ENCODE data around the gene COX6B1. TPM values are rescaled to one million over a fixed set of nuclear protein-coding genes. Genes with fewer than 3 reads are reported as not detected.
A peak's percentile ranks its signal among the peaks of the same experiment; 100 is the strongest.

COX6B1 gene
- polyA plus RNA-seq, 4 donors = 326 to 2,391 (median 1,554) TPM

- Histone ChIP-seq H3K36me3 (ENCODE audit: control insufficient read depth in 3 of 3, insufficient read depth in 2 of 3, low read depth in 1 of 3, low read length in 3 of 3) (peaks cover 0 to 39% (median 4%) of the 10 kb centered on the region in 3 donors), H3K4me3 (ENCODE audit: low read depth in 1 of 3, low read length in 3 of 3) (no peak overlapping the region), H3K27me3 (ENCODE audit: control insufficient read depth in 3 of 3, insufficient read depth in 3 of 3, low read length in 3 of 3) (no peaks in the 10 kb centered on the region), H3K4me1 (ENCODE audit: control insufficient read depth in 3 of 3, insufficient read depth in 2 of 3, low read depth in 1 of 3, low read length in 2 of 3) (no peaks in the 10 kb centered on the region), H3K9me3 (ENCODE audit: control insufficient read depth in 2 of 2, insufficient read depth in 1 of 2, low read depth in 1 of 2, low read length in 1 of 2) (no peaks in the 10 kb centered on the region), H3K27ac (ENCODE audit: low read depth in 1 of 3, low read length in 2 of 3) (no peak overlapping the region)
- DNase-seq = no peak
- 90 to 97% (median 92%) methylated on average over 11 to 13 of the region's 13 CpGs for WGBS, 3 donors
- FAIRE-seq = no peak
Measured at GRCh38 chr19:35622750-35623149, 25.4 kb upstream of the COX6B1 start.

GRCh38 chr19:35623327-35624010 is 24.7 kb upstream of the COX6B1 start:
- no peak for FAIRE-seq
- WGBS, 3 donors = 90 to 93% (median 91%) methylated on average over 6 of the region's 6 CpGs
- no peak overlapping the region for H3K4me3 ChIP-seq (ENCODE audit: low read depth in 1 of 3, low read length in 3 of 3)

DNA sequence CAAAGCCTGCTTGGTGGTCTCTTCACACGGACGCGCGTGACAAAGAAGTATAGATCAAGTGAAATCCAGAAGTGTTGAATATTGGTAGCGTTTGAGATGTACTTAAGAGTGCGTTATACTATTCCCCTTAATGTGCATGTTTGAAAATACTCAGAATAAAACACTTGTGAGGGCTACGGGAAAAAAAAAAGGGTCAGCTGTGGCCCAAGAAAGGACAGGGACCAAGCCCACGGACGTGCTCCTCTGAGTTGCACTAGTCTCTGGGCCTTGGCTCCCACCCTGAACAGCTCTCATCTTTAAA is 19.9 kb upstream of the COX6B1 start:
- no peaks in the 10 kb centered on the region for H3K9me3 ChIP-seq (ENCODE audit: control insufficient read depth in 2 of 2, insufficient read depth in 1 of 2, low read depth in 1 of 2, low read length in 1 of 2)
- DNase-seq (no peak), FAIRE-seq (no peak)
- no peaks in the 10 kb centered on the region for H3K4me1 ChIP-seq (ENCODE audit: control insufficient read depth in 3 of 3, insufficient read depth in 2 of 3, low read depth in 1 of 3, low read length in 2 of 3)
- peaks cover 6 to 29% (median 7%) of the 10 kb centered on the region in 3 donors for H3K36me3 ChIP-seq (ENCODE audit: control insufficient read depth in 3 of 3, insufficient read depth in 2 of 3, low read depth in 1 of 3, low read length in 3 of 3)
- H3K27ac ChIP-seq (ENCODE audit: low read depth in 1 of 3, low read length in 2 of 3) = peak overlapping the region; percentile 74 to 98 (median 97)
- peak overlapping the region; percentile 70 to 86 (median 72) for H3K4me3 ChIP-seq (ENCODE audit: low read depth in 1 of 3, low read length in 3 of 3)
- no peaks in the 10 kb centered on the region for H3K27me3 ChIP-seq (ENCODE audit: control insufficient read depth in 3 of 3, insufficient read depth in 3 of 3, low read length in 3 of 3)
- 10 to 19% (median 18%) methylated on average over 9 of the region's 9 CpGs for WGBS, 3 donors

More at GRCh38 chr19:35623327-35624010, 24.7 kb upstream of the COX6B1 start:
- Histone ChIP-seq H3K27me3 (ENCODE audit: control insufficient read depth in 3 of 3, insufficient read depth in 3 of 3, low read length in 3 of 3) (no peaks in the 10 kb centered on the region), H3K4me1 (ENCODE audit: control insufficient read depth in 3 of 3, insufficient read depth in 2 of 3, low read depth in 1 of 3, low read length in 2 of 3) (no peaks in the 10 kb centered on the region), H3K27ac (ENCODE audit: low read depth in 1 of 3, low read length in 2 of 3) (no peak overlapping the region), H3K9me3 (ENCODE audit: control insufficient read depth in 2 of 2, insufficient read depth in 1 of 2, low read depth in 1 of 2, low read length in 1 of 2) (no peaks in the 10 kb centered on the region), H3K36me3 (ENCODE audit: control insufficient read depth in 3 of 3, insufficient read depth in 2 of 3, low read depth in 1 of 3, low read length in 3 of 3) (peaks cover 0 to 34% (median 2%) of the 10 kb centered on the region in 3 donors)
- DNase-seq = no peak

DNA sequence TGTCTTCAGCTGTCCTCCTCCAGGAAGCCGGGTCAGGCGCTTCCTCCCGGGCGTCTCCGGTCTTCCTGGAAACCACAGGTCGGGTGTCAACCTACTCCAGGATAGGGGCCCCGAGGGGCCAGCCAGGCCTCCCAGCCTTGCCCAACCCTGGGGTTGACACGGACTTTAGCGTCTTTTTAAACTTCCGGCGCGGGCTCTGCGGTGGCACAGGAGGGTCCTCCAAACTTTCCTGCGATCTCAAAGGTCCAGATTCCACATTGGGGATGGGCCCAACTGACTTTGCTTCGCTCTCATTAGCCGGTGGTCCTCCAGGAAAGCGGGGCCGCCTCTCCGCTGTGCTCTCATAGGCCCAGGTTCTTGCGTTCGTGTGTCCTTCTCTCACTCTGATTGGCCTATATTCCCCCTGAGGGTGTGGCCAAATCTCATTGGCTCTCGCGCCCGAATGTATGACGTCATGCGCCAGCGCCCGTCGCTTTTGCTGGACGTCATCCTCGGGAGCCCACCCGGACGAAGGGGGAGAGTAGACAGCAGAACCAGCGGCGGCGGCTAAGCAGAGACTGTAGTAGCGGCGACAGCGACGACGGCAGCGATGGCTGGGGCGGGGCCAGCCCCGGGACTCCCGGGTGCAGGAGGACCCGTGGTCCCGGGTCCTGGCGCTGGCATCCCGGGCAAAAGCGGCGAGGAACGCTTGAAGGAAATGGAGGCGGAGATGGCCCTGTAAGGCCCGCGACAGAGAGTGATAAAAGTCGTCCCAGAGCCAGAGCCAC is 19.4 kb upstream of the COX6B1 start, which contains the start of gene RBM42:
Gene RBM42 (plus strand): TSS at position 472 of the 767 bp plus-strand sequence. CDS start 118 bp downstream, at position 590.
- Histone ChIP-seq H3K36me3 (ENCODE audit: control insufficient read depth in 3 of 3, insufficient read depth in 2 of 3, low read depth in 1 of 3, low read length in 3 of 3) (peaks cover 7 to 34% (median 9%) of the 10 kb centered on the region in 3 donors), H3K4me1 (ENCODE audit: control insufficient read depth in 3 of 3, insufficient read depth in 2 of 3, low read depth in 1 of 3, low read length in 2 of 3) (no peaks in the 10 kb centered on the region), H3K4me3 (ENCODE audit: low read depth in 1 of 3, low read length in 3 of 3) (peak within 1 kb of the TSS; percentile 72 to 86 (median 82)), H3K27me3 (ENCODE audit: control insufficient read depth in 3 of 3, insufficient read depth in 3 of 3, low read length in 3 of 3) (no peaks in the 10 kb centered on the region), H3K9me3 (ENCODE audit: control insufficient read depth in 2 of 2, insufficient read depth in 1 of 2, low read depth in 1 of 2, low read length in 1 of 2) (no peaks in the 10 kb centered on the region), H3K27ac (ENCODE audit: low read depth in 1 of 3, low read length in 2 of 3) (peak within 1 kb of the TSS; percentile 74 to 98 (median 97))
- peak; percentile 99 for DNase-seq
- FAIRE-seq = no peak
- 0 to 1% (median 0%) methylated on average over 56 of the region's 56 CpGs for WGBS, 3 donors

- peaks cover 13 to 39% (median 13%) of the 10 kb centered on the region in 3 donors for H3K36me3 ChIP-seq (ENCODE audit: control insufficient read depth in 3 of 3, insufficient read depth in 2 of 3, low read depth in 1 of 3, low read length in 3 of 3)
- H3K4me3 ChIP-seq (ENCODE audit: low read depth in 1 of 3, low read length in 3 of 3) = peak overlapping the region; percentile 72 to 86 (median 82)
- DNase-seq = no peak
- H3K9me3 ChIP-seq (ENCODE audit: control insufficient read depth in 2 of 2, insufficient read depth in 1 of 2, low read depth in 1 of 2, low read length in 1 of 2) = no peaks in the 10 kb centered on the region
- H3K27ac ChIP-seq (ENCODE audit: low read depth in 1 of 3, low read length in 2 of 3) = peak overlapping the region; percentile 71 to 98 (median 75)
- no peaks in the 10 kb centered on the region for H3K27me3 ChIP-seq (ENCODE audit: control insufficient read depth in 3 of 3, insufficient read depth in 3 of 3, low read length in 3 of 3)
- 2 to 5% (median 3%) methylated on average over 15 of the region's 15 CpGs for WGBS, 3 donors
- no peak for FAIRE-seq
- H3K4me1 ChIP-seq (ENCODE audit: control insufficient read depth in 3 of 3, insufficient read depth in 2 of 3, low read depth in 1 of 3, low read length in 2 of 3) = no peaks in the 10 kb centered on the region
Measured at GRCh38 chr19:35629332-35629633, 18.8 kb upstream of the COX6B1 start.

- DNase-seq (no peak), FAIRE-seq (no peak)
- H3K36me3 ChIP-seq (ENCODE audit: control insufficient read depth in 3 of 3, insufficient read depth in 2 of 3, low read depth in 1 of 3, low read length in 3 of 3) = peaks cover 19 to 80% (median 20%) of the 10 kb centered on the region in 3 donors
- H3K4me1 ChIP-seq (ENCODE audit: control insufficient read depth in 3 of 3, insufficient read depth in 2 of 3, low read depth in 1 of 3, low read length in 2 of 3) = no peaks in the 10 kb centered on the region
- no peak overlapping the region for H3K4me3 ChIP-seq (ENCODE audit: low read depth in 1 of 3, low read length in 3 of 3)
- 93 to 96% (median 93%) methylated on average over 19 to 29 of the region's 29 CpGs for WGBS, 3 donors
- no peak overlapping the region for H3K27ac ChIP-seq (ENCODE audit: low read depth in 1 of 3, low read length in 2 of 3)
- no peaks in the 10 kb centered on the region for H3K9me3 ChIP-seq (ENCODE audit: control insufficient read depth in 2 of 2, insufficient read depth in 1 of 2, low read depth in 1 of 2, low read length in 1 of 2)
- H3K27me3 ChIP-seq (ENCODE audit: control insufficient read depth in 3 of 3, insufficient read depth in 3 of 3, low read length in 3 of 3) = no peaks in the 10 kb centered on the region
Measured at GRCh38 chr19:35633727-35634440, 14.2 kb upstream of the COX6B1 start.

GRCh38 chr19:35636651-35637050 is 11.5 kb upstream of the COX6B1 start:
- no peak for DNase-seq
- WGBS, 3 donors = 63 to 97% (median 92%) methylated on average over 3 of the region's 3 CpGs
- Histone ChIP-seq H3K4me1 (ENCODE audit: control insufficient read depth in 3 of 3, insufficient read depth in 2 of 3, low read depth in 1 of 3, low read length in 2 of 3) (peaks cover 0 to 5% (median under 1%) of the 10 kb centered on the region in 3 donors), H3K4me3 (ENCODE audit: low read depth in 1 of 3, low read length in 3 of 3) (no peak overlapping the region), H3K36me3 (ENCODE audit: control insufficient read depth in 3 of 3, insufficient read depth in 2 of 3, low read depth in 1 of 3, low read length in 3 of 3) (peaks cover 19 to 66% (median 20%) of the 10 kb centered on the region in 3 donors), H3K27ac (ENCODE audit: low read depth in 1 of 3, low read length in 2 of 3) (no peak overlapping the region), H3K9me3 (ENCODE audit: control insufficient read depth in 2 of 2, insufficient read depth in 1 of 2, low read depth in 1 of 2, low read length in 1 of 2) (no peaks in the 10 kb centered on the region), H3K27me3 (ENCODE audit: control insufficient read depth in 3 of 3, insufficient read depth in 3 of 3, low read length in 3 of 3) (peaks cover 0 to under 1% (median 0%) of the 10 kb centered on the region in 3 donors)
- FAIRE-seq = no peak

DNA sequence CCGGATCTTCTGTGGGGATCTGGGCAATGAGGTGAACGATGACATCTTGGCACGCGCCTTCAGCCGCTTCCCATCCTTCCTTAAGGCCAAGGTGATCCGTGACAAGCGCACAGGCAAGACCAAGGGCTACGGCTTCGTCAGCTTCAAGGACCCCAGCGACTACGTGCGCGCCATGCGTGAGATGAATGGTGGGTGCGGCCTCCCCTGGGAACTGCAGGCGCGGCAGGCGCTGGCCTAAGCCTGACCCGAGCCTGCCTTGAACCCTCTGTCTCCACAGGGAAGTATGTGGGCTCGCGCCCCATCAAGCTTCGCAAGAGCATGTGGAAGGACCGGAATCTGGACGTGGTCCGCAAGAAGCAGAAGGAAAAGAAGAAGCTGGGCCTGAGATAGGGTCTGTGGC is 11.0 kb upstream of the COX6B1 start:
- Histone ChIP-seq H3K4me3 (ENCODE audit: low read depth in 1 of 3, low read length in 3 of 3) (no peak overlapping the region), H3K27me3 (ENCODE audit: control insufficient read depth in 3 of 3, insufficient read depth in 3 of 3, low read length in 3 of 3) (peaks cover 0 to 5% (median 0%) of the 10 kb centered on the region in 3 donors), H3K4me1 (ENCODE audit: control insufficient read depth in 3 of 3, insufficient read depth in 2 of 3, low read depth in 1 of 3, low read length in 2 of 3) (peaks cover 0 to 10% (median 5%) of the 10 kb centered on the region in 3 donors), H3K27ac (ENCODE audit: low read depth in 1 of 3, low read length in 2 of 3) (no peak overlapping the region), H3K36me3 (ENCODE audit: control insufficient read depth in 3 of 3, insufficient read depth in 2 of 3, low read depth in 1 of 3, low read length in 3 of 3) (peaks cover 19 to 61% (median 20%) of the 10 kb centered on the region in 3 donors), H3K9me3 (ENCODE audit: control insufficient read depth in 2 of 2, insufficient read depth in 1 of 2, low read depth in 1 of 2, low read length in 1 of 2) (no peaks in the 10 kb centered on the region)
- WGBS, 3 donors = 91 to 96% (median 95%) methylated on average over 25 of the region's 25 CpGs
- DNase-seq (no peak), FAIRE-seq (no peak)

Data from small intestine (tissue), 7 donors.